ENCODE data around the gene DYNC2LI1.

The DYNC2LI1 gene

GRCh38 chr2:43736637-43737036 lies 37.2 kb upstream of the DYNC2LI1 start:
- no peak for TF ChIP-seq CTCF (IDR thresholded peaks at IDR 0.05; ENCODE audit: borderline replicate concordance, insufficient read depth, low read depth, low read length)

GRCh38 chr2:43737097-43737854 lies 36.6 kb upstream of the DYNC2LI1 start:
- H3K4me3 ChIP-seq (ENCODE audit: low read depth, low read length): no peak overlapping the region
- no peak for TF ChIP-seq CTCF (IDR thresholded peaks at IDR 0.05; ENCODE audit: borderline replicate concordance, insufficient read depth, low read depth, low read length)

More at GRCh38 chr2:43736637-43737036, 37.2 kb upstream of the DYNC2LI1 start:
- H3K4me3 ChIP-seq (ENCODE audit: low read depth, low read length): no peak overlapping the region

- no peak for TF ChIP-seq CTCF (IDR thresholded peaks at IDR 0.05; ENCODE audit: borderline replicate concordance, insufficient read depth, low read depth, low read length)
- no peak overlapping the region for H3K4me3 ChIP-seq (ENCODE audit: low read depth, low read length)
Observed at GRCh38 chr2:43737855-43738254, 36.0 kb upstream of the DYNC2LI1 start.

GRCh38 chr2:43738257-43738656 lies 35.6 kb upstream of the DYNC2LI1 start:
- no peak overlapping the region for H3K4me3 ChIP-seq (ENCODE audit: low read depth, low read length)
- TF ChIP-seq CTCF (IDR thresholded peaks at IDR 0.05; ENCODE audit: borderline replicate concordance, insufficient read depth, low read depth, low read length): no peak

GRCh38 chr2:43743706-43744105 lies 30.1 kb upstream of the DYNC2LI1 start:
- no peak for TF ChIP-seq CTCF (IDR thresholded peaks at IDR 0.05; ENCODE audit: borderline replicate concordance, insufficient read depth, low read depth, low read length)
- H3K4me3 ChIP-seq (ENCODE audit: low read depth, low read length): no peak overlapping the region

GRCh38 chr2:43745457-43745856 lies 28.4 kb upstream of the DYNC2LI1 start:
- TF ChIP-seq CTCF (IDR thresholded peaks at IDR 0.05; ENCODE audit: borderline replicate concordance, insufficient read depth, low read depth, low read length): no peak

GRCh38 chr2:43748333-43748732 lies 25.5 kb upstream of the DYNC2LI1 start:
- no peak for TF ChIP-seq CTCF (IDR thresholded peaks at IDR 0.05; ENCODE audit: borderline replicate concordance, insufficient read depth, low read depth, low read length)
- H3K4me3 ChIP-seq (ENCODE audit: low read depth, low read length): no peak overlapping the region

More at GRCh38 chr2:43745457-43745856, 28.4 kb upstream of the DYNC2LI1 start:
- no peak overlapping the region for H3K4me3 ChIP-seq (ENCODE audit: low read depth, low read length)
